Upper lobe of left lung (tissue), 4 donors: ENCODE data around the gene SERPINA1.

ENCODE experiments used
- CTCF ChIP-seq, 6 experiments: fragments of 450-650 bp in 4 of 6; fragments of 200-600 bp in 2 of 6; sonication (generic) in 2 of 6; IDR thresholded peaks; one replicate each; pipeline ENCODE4 v1.5.1; 2016 to 2019; ENCODE audit warnings: antibody characterized with exemption in 6 of 6
- EP300 ChIP-seq, 4 donors: sonication (generic); formaldehyde crosslinking; IDR thresholded peaks; one replicate each; pipeline ENCODE4 v1.5.1; 2017; ENCODE audit warnings: antibody characterized with exemption in 4 of 4, control low read depth in 2 of 4
- POLR2AphosphoS5 ChIP-seq, 2 donors: sonication (generic); formaldehyde crosslinking; IDR thresholded peaks; one replicate each; pipeline ENCODE4 v1.5.1; 2017; ENCODE audit warnings: antibody characterized with exemption in 2 of 2

GRCh38 chr14:94395282-94395887 is 7.0 kb upstream of the SERPINA1 start:
- no peak for TF ChIP-seq CTCF (IDR thresholded peaks at IDR 0.05)
- no peak for TF ChIP-seq POLR2AphosphoS5 (IDR thresholded peaks at IDR 0.05)
- no peak for TF ChIP-seq EP300 (IDR thresholded peaks at IDR 0.05)
